ENCODE results near the gene UBXN6. TPM values are rescaled to one million over a fixed set of nuclear protein-coding genes. Genes with fewer than 3 reads are reported as not detected.

The UBXN6 gene
- total RNA-seq, 2 donors from 2014 or later, result 82.7 to 199 TPM

DNA sequence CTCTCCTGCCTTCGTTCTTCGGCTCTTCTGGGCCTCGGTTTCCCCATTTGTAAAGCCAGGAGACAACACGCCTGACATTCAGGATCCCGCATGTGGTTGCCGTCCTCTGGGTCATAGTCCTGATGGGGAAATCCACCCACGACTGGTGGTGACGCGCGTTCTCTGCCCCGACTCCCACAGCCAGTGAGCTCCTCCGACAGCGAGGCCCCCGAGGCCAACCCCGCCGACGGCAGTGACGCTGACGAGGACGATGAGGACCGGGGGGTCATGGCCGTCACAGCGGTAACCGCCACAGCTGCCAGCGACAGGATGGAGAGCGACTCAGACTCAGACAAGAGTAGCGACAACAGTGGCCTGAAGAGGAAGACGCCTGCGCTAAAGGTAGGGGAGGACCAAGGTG lies 30.9 kb upstream of the UBXN6 start:
- no peak for DNase-seq (ENCODE audit: low spot score)
- 94% methylated on average over 29 of the region's 29 CpGs for WGBS
- Histone ChIP-seq H3K4me3 (no peak overlapping the region), H3K36me3 (peaks cover 5 to 7% of the 10 kb centered on the region in 2 donors), H3K9me3 (no peaks in the 10 kb centered on the region), H3K27me3 (replicated peaks; ENCODE audit: insufficient read depth) (no peaks in the 10 kb centered on the region), H3K4me1 (replicated peaks) (no peaks in the 10 kb centered on the region), H3K27ac (no peak overlapping the region)
- intact Hi-C loops (cut with DNase I), result no loop called here
- TF ChIP-seq POLR2AphosphoS5 (IDR thresholded peaks at IDR 0.05) (no peak), POLR2A (IDR thresholded peaks at IDR 0.05) (no peak)
- TF ChIP-seq, protein P1, sequence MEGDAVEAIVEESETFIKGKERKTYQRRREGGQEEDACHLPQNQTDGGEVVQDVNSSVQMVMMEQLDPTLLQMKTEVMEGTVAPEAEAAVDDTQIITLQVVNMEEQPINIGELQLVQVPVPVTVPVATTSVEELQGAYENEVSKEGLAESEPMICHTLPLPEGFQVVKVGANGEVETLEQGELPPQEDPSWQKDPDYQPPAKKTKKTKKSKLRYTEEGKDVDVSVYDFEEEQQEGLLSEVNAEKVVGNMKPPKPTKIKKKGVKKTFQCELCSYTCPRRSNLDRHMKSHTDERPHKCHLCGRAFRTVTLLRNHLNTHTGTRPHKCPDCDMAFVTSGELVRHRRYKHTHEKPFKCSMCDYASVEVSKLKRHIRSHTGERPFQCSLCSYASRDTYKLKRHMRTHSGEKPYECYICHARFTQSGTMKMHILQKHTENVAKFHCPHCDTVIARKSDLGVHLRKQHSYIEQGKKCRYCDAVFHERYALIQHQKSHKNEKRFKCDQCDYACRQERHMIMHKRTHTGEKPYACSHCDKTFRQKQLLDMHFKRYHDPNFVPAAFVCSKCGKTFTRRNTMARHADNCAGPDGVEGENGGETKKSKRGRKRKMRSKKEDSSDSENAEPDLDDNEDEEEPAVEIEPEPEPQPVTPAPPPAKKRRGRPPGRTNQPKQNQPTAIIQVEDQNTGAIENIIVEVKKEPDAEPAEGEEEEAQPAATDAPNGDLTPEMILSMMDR (IDR thresholded peaks at IDR 0.05), result no peak

DNA sequence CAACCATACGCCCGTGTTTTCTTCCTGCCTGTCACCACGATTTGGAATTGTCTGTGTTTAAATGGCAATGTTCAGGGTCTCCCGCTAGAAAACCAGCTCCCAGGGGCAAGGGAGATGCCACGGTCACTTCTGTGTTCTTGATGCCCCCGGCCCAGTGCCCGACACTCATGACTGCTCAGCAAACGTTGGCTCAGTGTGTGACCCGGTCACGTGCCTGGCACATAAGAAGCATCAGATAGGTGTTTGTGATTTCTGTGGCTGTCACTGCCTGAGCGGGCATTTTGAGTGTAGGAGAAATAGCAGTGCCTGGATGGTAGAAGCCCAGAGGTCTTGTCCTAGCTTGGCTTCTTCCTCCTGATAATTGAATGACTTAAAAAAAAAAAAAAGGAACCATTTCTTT lies 30.0 kb upstream of the UBXN6 start:
- no peaks in the 10 kb centered on the region for H3K4me1 ChIP-seq (replicated peaks)
- H3K9me3 ChIP-seq, result no peaks in the 10 kb centered on the region
- DNase-seq (ENCODE audit: low spot score), result no peak
- H3K27ac ChIP-seq, result no peak overlapping the region
- no peak overlapping the region for H3K4me3 ChIP-seq
- TF ChIP-seq POLR2A (IDR thresholded peaks at IDR 0.05) (no peak), POLR2AphosphoS5 (IDR thresholded peaks at IDR 0.05) (no peak)
- TF ChIP-seq, protein P1 (IDR thresholded peaks at IDR 0.05), result no peak
- no peaks in the 10 kb centered on the region for H3K27me3 ChIP-seq (replicated peaks; ENCODE audit: insufficient read depth)
- 87% methylated on average over 11 of the region's 11 CpGs for WGBS
- peaks cover 5 to 7% of the 10 kb centered on the region in 2 donors for H3K36me3 ChIP-seq
- intact Hi-C loops (cut with DNase I), result no loop called here

DNA sequence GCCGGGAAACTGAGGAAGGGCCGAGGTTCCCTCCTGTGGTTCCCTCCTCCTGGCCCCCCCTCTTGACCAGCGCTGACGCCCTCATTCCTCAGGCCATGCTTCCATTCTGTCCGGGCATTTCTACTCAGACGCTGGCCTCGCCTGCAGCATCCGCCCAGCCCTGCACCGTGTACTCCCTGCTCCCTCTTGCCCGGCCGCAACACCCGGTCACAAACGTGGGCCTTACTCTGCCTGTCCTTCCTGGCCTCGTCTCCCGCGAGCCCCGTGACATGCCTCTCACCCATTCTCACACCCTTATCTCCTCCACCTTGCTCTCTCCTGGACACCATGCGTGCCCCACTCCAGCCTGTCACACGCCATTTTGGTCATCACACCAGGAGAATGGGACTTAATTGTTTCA lies 25.8 kb upstream of the UBXN6 start:
- Histone ChIP-seq H3K4me1 (replicated peaks) (no peaks in the 10 kb centered on the region), H3K4me3 (no peak overlapping the region), H3K27me3 (replicated peaks; ENCODE audit: insufficient read depth) (no peaks in the 10 kb centered on the region), H3K36me3 (no peaks in the 10 kb centered on the region), H3K9me3 (no peaks in the 10 kb centered on the region), H3K27ac (no peak overlapping the region)
- WGBS, result 87% methylated on average over 19 of the region's 19 CpGs
- TF ChIP-seq, protein P1 (IDR thresholded peaks at IDR 0.05), result no peak
- TF ChIP-seq POLR2AphosphoS5 (IDR thresholded peaks at IDR 0.05) (no peak), POLR2A (IDR thresholded peaks at IDR 0.05) (no peak)
- no peak for DNase-seq (ENCODE audit: low spot score)
- intact Hi-C loops (cut with DNase I), result no loop called here

DNA sequence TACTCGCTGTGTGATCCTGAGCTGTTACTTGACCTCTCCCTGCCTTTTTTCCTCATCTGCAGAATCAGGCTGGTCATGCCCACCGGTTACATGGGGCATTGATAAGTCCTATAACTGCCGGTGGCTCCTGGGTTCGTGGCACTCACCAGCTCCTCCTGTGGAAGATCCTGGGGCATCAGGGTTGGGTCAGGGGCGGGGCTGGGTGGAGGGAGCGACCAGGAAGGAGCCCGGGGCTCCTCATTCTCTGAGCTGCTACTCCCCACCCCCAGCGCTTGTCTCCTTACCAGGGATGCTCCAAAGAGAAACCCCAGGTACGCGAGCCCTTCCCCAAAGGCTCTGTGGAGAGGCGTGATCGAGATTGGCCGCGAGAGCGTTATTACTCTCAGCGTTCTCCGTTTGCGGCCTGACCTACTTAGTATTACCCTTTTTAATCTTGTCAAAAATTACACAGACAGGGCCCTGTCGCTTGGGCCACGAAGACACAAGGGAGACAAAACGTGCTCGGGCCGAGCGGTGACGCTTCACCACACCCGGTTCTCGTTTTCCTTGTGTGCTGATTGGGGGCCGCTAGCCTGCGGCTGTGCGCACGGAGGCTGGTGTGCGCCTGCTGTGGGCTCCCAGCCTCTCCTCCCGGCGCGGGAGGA lies 25.2 kb upstream of the UBXN6 start:
- H3K9me3 ChIP-seq, result no peaks in the 10 kb centered on the region
- no peaks in the 10 kb centered on the region for H3K36me3 ChIP-seq

More for the DNA sequence above, 25.2 kb upstream of the UBXN6 start:
- Histone ChIP-seq H3K4me3 (no peak overlapping the region), H3K27me3 (replicated peaks; ENCODE audit: insufficient read depth) (no peaks in the 10 kb centered on the region), H3K4me1 (replicated peaks) (no peaks in the 10 kb centered on the region), H3K27ac (no peak overlapping the region)
- 91% methylated on average over 35 of the region's 35 CpGs for WGBS
- no peak for DNase-seq (ENCODE audit: low spot score)
- TF ChIP-seq, protein P1 (IDR thresholded peaks at IDR 0.05), result no peak
- TF ChIP-seq POLR2A (IDR thresholded peaks at IDR 0.05) (no peak), POLR2AphosphoS5 (IDR thresholded peaks at IDR 0.05) (no peak)
- intact Hi-C loops (cut with DNase I), result no loop called here

All from prostate gland (tissue), 2 donors.